Nephron (organoid): ENCODE data around the gene TSFM.

Experiments used
- H3K27ac Mint-ChIP-seq, 3 experiments: 2 replicates each; pipeline ENCODE4 v1.8.0; 2020; ENCODE audit warnings: mixed read lengths in 3 of 3, mild to moderate bottlenecking in 2 of 3, moderate library complexity in 1 of 3
- H3K27me3 Mint-ChIP-seq: 2 replicates; pipeline ENCODE4 v1.8.0; 2021; ENCODE audit warnings: low read depth, mild to moderate bottlenecking, moderate library complexity, mixed read lengths
- H3K36me3 Mint-ChIP-seq: 2 replicates; pipeline ENCODE4 v1.8.0; 2020; ENCODE audit warnings: low read depth, mixed read lengths
- H3K4me1 Mint-ChIP-seq: 2 replicates; pipeline ENCODE4 v1.8.0; 2020; ENCODE audit warnings: mixed read lengths
- H3K4me3 Mint-ChIP-seq, 3 experiments: 2 replicates each; pipeline ENCODE4 v1.8.0; 2020; ENCODE audit warnings: mild to moderate bottlenecking in 3 of 3, mixed read lengths in 3 of 3, moderate library complexity in 2 of 3
- H3K9me3 Mint-ChIP-seq: 2 replicates; pipeline ENCODE4 v1.8.0; 2020; ENCODE audit warnings: mixed read lengths
- TF ChIP-seq, protein P1 (sequence below), 3 experiments: fragments of 200-600 bp; sonication (generic); IDR thresholded peaks; one replicate each; pipeline ENCODE4 v1.5.0; 2021; ENCODE audit warnings: antibody characterized with exemption in 3 of 3; ENCODE audit not compliant: unreplicated experiment in 3 of 3

The TSFM gene

DNA sequence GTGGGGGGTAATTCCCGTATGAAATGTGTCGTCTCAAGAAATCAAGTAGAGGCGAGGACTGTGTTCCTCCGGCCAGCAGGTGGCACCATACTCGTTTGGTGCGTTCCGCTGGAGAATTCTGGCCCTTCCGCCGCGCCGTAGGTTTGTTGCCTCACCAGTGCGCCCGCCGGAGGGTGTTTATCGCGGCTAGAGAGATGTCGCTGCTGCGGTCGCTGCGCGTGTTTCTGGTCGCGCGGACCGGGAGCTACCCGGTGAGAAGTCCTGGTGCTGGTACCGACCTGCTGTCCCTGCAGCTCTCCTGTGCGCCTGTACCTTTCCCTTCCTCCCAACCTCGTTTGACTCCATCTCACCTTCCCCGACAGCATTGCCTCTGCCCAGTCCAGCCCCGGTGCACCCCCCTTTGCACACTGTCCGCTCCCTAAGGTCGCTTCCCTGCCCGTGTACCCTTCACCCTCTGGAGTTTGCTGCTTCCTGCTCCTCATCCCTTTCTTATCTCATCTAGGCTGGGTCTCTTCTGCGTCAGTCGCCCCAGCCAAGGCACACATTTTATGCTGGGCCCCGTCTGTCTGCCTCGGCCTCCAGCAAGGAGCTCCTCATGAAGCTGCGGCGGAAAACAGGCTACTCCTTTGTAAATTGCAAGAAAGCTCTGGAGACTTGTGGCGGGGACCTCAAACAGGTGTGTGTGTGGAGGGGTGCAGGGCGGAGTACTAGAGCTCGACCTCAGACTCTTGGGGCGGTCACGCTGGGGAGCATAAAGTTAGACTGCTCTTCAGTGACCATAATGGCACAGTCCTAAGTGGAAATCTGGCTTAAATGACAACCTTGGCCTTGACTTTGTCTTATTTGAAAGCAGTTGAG is at the start of gene TSFM:
Gene TSFM, plus strand, starts transcription at position 180 of the 858 bp plus-strand sequence. Its CDS starts 15 bp downstream, at position 195.
- Mint-ChIP-seq H3K27ac (peak within 1 kb of the TSS; percentile 68 to 88 (median 73)), H3K4me3 (peak within 1 kb of the TSS; percentile 95 to 99 (median 98)), H3K36me3 (peaks cover 24% of the 10 kb centered on the region), H3K27me3 (no peaks in the 10 kb centered on the region), H3K4me1 (peaks cover 13% of the 10 kb centered on the region), H3K9me3 (no peaks in the 10 kb centered on the region)
- TF ChIP-seq, protein P1, sequence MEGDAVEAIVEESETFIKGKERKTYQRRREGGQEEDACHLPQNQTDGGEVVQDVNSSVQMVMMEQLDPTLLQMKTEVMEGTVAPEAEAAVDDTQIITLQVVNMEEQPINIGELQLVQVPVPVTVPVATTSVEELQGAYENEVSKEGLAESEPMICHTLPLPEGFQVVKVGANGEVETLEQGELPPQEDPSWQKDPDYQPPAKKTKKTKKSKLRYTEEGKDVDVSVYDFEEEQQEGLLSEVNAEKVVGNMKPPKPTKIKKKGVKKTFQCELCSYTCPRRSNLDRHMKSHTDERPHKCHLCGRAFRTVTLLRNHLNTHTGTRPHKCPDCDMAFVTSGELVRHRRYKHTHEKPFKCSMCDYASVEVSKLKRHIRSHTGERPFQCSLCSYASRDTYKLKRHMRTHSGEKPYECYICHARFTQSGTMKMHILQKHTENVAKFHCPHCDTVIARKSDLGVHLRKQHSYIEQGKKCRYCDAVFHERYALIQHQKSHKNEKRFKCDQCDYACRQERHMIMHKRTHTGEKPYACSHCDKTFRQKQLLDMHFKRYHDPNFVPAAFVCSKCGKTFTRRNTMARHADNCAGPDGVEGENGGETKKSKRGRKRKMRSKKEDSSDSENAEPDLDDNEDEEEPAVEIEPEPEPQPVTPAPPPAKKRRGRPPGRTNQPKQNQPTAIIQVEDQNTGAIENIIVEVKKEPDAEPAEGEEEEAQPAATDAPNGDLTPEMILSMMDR (IDR thresholded peaks at IDR 0.05; ENCODE audit: unreplicated experiment in 3 of 3), result peak; percentile 88 to 94 (median 88)

DNA sequence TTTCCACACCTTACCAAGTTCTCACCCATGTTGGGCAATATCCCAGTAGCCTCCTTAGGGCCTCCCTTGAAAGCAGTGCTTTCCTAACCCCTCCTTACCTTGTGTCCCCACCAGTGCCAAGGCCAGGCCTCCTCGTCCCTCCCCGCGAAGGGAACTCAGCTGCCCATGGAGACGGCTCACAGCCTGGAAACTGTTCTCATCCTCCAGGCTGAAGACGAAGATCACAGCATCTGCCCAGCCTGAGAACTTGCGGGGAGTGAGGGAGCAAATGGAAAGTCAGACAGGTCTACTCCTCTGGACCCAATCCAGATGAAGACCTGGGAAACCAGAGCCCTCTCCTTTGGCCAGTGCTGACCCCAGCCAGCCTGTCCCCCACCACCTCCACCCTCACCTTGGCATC is 48.7 kb upstream of the TSFM start:
- peaks cover 90% of the 10 kb centered on the region for H3K27me3 Mint-ChIP-seq
- peaks cover 32% of the 10 kb centered on the region for H3K4me1 Mint-ChIP-seq
- TF ChIP-seq, protein P1 (IDR thresholded peaks at IDR 0.05; ENCODE audit: unreplicated experiment in 3 of 3), result no peak
- no peak overlapping the region for H3K4me3 Mint-ChIP-seq
- no peak overlapping the region for H3K27ac Mint-ChIP-seq
- H3K36me3 Mint-ChIP-seq, result peaks cover 7% of the 10 kb centered on the region
- H3K9me3 Mint-ChIP-seq, result no peaks in the 10 kb centered on the region

DNA sequence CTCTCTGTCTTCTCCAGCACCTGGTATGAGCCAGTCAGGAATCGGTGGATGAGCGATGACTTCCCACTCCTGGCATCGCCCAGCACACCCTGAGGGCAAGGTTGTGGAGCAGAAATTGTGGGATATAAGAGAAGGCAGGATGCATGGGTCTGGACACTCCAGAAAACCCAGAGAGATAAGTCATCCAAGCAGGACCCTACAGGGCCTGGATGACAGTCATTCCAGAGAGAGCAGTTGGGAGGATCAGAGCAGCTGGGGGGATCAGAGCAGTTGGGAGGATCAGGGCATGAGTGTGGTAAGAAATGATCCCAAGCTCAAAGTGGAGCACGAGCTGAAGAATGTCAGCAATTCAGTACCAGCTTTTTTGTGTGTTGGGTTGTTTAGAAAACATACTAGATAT is 48.0 kb upstream of the TSFM start:
- TF ChIP-seq, protein P1 (IDR thresholded peaks at IDR 0.05; ENCODE audit: unreplicated experiment in 3 of 3), result no peak
- Mint-ChIP-seq H3K27ac (peak overlapping the region; percentile 28 to 82 (median 80)), H3K4me3 (peak overlapping the region; percentile 12 to 66 (median 66))

DNA sequence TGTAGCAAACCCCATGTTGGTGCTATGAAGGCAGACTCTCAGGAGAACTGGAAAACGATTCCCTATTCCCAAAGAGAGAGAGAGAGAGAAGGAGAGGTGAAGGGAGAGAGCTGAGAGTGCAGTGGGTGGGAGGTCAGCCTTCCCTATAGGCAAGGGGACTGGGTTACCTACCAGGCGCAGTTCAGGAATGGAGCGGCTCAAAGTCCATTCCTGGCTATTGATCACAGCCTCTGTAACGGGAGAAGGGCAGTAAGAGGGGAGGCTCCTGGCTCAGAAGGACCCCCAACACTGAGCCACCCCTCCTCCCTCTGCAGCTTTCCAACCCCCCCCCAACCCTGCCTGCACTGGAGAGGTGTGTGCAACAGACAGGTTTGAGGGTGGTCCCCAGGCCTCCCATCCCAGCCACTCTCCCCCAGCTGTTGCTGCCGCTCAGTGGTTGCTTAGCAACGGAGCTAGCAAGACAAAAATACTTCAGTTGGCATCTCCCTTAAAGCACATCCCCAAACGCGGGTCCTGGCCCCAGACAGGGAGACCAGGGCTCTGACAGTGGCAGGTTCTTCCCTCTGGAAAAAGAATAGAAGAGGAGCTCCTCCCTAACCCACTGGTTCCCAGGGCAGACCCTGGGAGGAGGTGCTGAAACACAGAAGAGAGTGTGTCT is 47.3 kb upstream of the TSFM start:
- peaks cover 39% of the 10 kb centered on the region for H3K4me1 Mint-ChIP-seq
- H3K9me3 Mint-ChIP-seq, result no peaks in the 10 kb centered on the region
- peak overlapping the region; percentile 58 to 80 (median 68) for H3K4me3 Mint-ChIP-seq
- peaks cover 7% of the 10 kb centered on the region for H3K36me3 Mint-ChIP-seq
- TF ChIP-seq, protein P1 (IDR thresholded peaks at IDR 0.05; ENCODE audit: unreplicated experiment in 3 of 3), result no peak
- H3K27ac Mint-ChIP-seq, result peak overlapping the region; percentile 28 to 82 (median 80)
- peaks cover 90% of the 10 kb centered on the region for H3K27me3 Mint-ChIP-seq

More for the DNA sequence above, 48.0 kb upstream of the TSFM start:
- H3K9me3 Mint-ChIP-seq, result no peaks in the 10 kb centered on the region
- H3K27me3 Mint-ChIP-seq, result peaks cover 90% of the 10 kb centered on the region
- H3K4me1 Mint-ChIP-seq, result peaks cover 39% of the 10 kb centered on the region
- peaks cover 7% of the 10 kb centered on the region for H3K36me3 Mint-ChIP-seq

DNA sequence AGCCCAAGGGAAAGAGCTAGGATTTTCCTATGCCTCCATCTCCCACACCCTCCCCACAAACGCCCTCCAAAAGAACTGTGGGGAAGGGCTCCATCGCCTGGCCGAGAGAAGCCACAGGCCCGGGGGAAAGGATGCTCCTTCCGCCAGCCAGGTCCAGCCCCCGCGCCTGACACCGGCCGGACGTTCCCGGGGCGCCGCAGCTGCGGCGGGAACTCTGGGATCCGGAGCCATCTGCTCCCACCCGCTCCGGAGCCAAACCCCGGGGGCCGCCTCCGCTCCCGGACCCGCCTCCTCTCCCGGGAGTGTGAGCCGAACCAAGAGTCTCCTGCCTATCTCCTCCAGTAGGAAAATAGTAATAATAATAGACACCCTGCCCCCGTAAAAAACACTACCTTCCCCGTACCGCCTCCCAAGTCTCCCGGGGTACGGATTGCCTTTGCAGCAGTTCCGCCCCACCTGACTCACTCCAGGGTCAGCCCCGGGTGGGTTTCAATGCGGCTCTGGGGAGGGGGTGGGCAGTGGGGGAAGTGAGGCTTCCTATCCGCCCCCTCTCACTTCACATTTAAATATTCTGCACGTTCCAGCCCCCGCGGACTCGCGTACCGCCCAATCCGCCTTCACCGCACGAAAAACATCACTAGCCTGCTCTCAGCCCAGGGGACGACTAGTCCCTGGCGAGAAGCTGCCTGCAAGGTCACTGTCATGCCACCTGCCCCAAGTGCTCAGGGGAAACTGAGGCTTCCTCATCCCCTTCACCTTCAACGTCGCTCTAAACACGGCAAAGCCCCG is 46.4 kb upstream of the TSFM start:
- TF ChIP-seq, protein P1 (IDR thresholded peaks at IDR 0.05; ENCODE audit: unreplicated experiment in 3 of 3), result peak; percentile 7 to 34 (median 31)
- H3K4me3 Mint-ChIP-seq, result peak overlapping the region; percentile 78 to 85 (median 84)
- peaks cover 5% of the 10 kb centered on the region for H3K36me3 Mint-ChIP-seq
- peak overlapping the region; percentile 33 to 73 (median 63) for H3K27ac Mint-ChIP-seq
- H3K9me3 Mint-ChIP-seq, result no peaks in the 10 kb centered on the region
- peaks cover 39% of the 10 kb centered on the region for H3K4me1 Mint-ChIP-seq
- H3K27me3 Mint-ChIP-seq, result peaks cover 90% of the 10 kb centered on the region
